B cell (primary cell): ENCODE measurements around the gene NVL. TPM values are rescaled to one million over a fixed set of nuclear protein-coding genes. Genes with fewer than 3 reads are reported as not detected.

ENCODE experiments used
- ATAC-seq: fragments of 200-7000 bp; cut with Tn5 transposase; one replicate; pipeline ENCODE4 v1.10.0; 2021; ENCODE audit warnings: low read depth, mild to moderate bottlenecking, moderate number of reproducible peaks, moderate library complexity
- CTCF ChIA-PET: fragments of 350-600 bp; sonication (Branson Sonifier 250); formaldehyde crosslinking; loops from one replicate; lab custom pipeline; 2021; ENCODE audit warnings: antibody characterized with exemption, inconsistent platforms; lab: Charles Lee
- POLR2A ChIA-PET: fragments of 350-600 bp; sonication (Branson Sonifier 250); formaldehyde crosslinking; loops from one replicate; lab custom pipeline; 2021; ENCODE audit warnings: antibody characterized with exemption; lab: Charles Lee
- DNase-seq: peaks from one replicate; pipeline ENCODE4 v3.0.0; 2013
- H2AFZ ChIP-seq: 2 replicates; pipeline ENCODE4 v1.6.1; 2012; ENCODE audit warnings: mild to moderate bottlenecking, low read depth, low read length; ENCODE audit not compliant: insufficient read depth, poor library complexity, severe bottlenecking
- H3K27ac ChIP-seq, 2 donors: 1 replicate in 1 of 2; 2 replicates in 1 of 2; pipeline ENCODE4 v1.5.1; 2012 to 2013; ENCODE audit warnings: low read length in 2 of 2, mild to moderate bottlenecking in 2 of 2, moderate library complexity in 1 of 2
- H3K27me3 ChIP-seq, 4 experiments: fragments of 200-600 bp in 1 of 4; sonication (generic) in 1 of 4; replicated peaks in 1 of 4; 1 replicate in 2 of 4; 2 replicates in 2 of 4; pipeline versions ENCODE4 v1.6.1 to v1.7.0; 2013 to 2016; ENCODE audit warnings: low read length in 3 of 4, mild to moderate bottlenecking in 2 of 4, mixed read lengths in 1 of 4, moderate library complexity in 1 of 4; ENCODE audit not compliant: insufficient read depth in 4 of 4, control insufficient read depth in 3 of 4; ENCODE audit errors: control extremely low read depth in 1 of 4
- H3K36me3 ChIP-seq, 2 experiments: replicated peaks in 1 of 2; 1 replicate in 1 of 2; 2 replicates in 1 of 2; pipeline versions ENCODE4 v1.6.1 to v1.7.1; 2013; ENCODE audit warnings: low read length in 1 of 2; ENCODE audit not compliant: insufficient read depth in 2 of 2, control insufficient read depth in 1 of 2; ENCODE audit errors: control extremely low read depth in 1 of 2, extremely low read depth in 1 of 2
- H3K4me1 ChIP-seq, 2 donors: fragments of 200-600 bp in 1 of 2; sonication (generic) in 1 of 2; 1 replicate in 1 of 2; 2 replicates in 1 of 2; pipeline versions ENCODE4 v1.5.1 to v1.6.1; 2013 to 2017; ENCODE audit warnings: low read length in 2 of 2; ENCODE audit not compliant: control insufficient read depth in 2 of 2, insufficient read depth in 2 of 2
- H3K4me2 ChIP-seq: replicated peaks from 2 replicates; pipeline ENCODE3; 2012; ENCODE audit warnings: mild to moderate bottlenecking, low read depth, low read length; ENCODE audit not compliant: poor library complexity, severe bottlenecking
- H3K4me3 ChIP-seq, 5 experiments: fragments of 200-600 bp in 1 of 5; sonication (generic) in 1 of 5; 1 replicate in 3 of 5; 2 replicates in 2 of 5; pipeline versions ENCODE4 v1.5.1 to v1.7.0; 2011 to 2016; ENCODE audit warnings: low read length in 4 of 5, mild to moderate bottlenecking in 4 of 5, low read depth in 2 of 5, control low read depth in 1 of 5, moderate library complexity in 1 of 5; ENCODE audit not compliant: insufficient read depth in 1 of 5; ENCODE audit errors: control extremely low read depth in 1 of 5, extremely low read depth in 1 of 5
- H3K79me2 ChIP-seq: fragments of 200-600 bp; sonication (generic); one replicate; pipeline ENCODE4 v1.6.0; 2016; ENCODE audit warnings: low read length; ENCODE audit not compliant: control insufficient read depth, insufficient read depth
- H3K9ac ChIP-seq: fragments of 200-600 bp; sonication (generic); 2 replicates; pipeline ENCODE4 v1.6.1; 2017; ENCODE audit warnings: mild to moderate bottlenecking, low read length, moderate library complexity
- H3K9me3 ChIP-seq, 3 donors: one replicate each; pipeline versions ENCODE4 v1.6.1 to v1.7.1; 2013; ENCODE audit warnings: low read length in 2 of 3; ENCODE audit not compliant: control insufficient read depth in 2 of 3, insufficient read depth in 1 of 3; ENCODE audit errors: control extremely low read depth in 1 of 3
- H4K20me1 ChIP-seq: 2 replicates; pipeline ENCODE4 v1.6.0; 2012; ENCODE audit warnings: mild to moderate bottlenecking, low read length; ENCODE audit not compliant: insufficient read depth, control insufficient read depth, poor library complexity, severe bottlenecking
- H3K27ac Mint-ChIP-seq: one replicate; pipeline ENCODE4 v1.8.0; 2021; ENCODE audit warnings: mixed read lengths
- H3K27me3 Mint-ChIP-seq: one replicate; pipeline ENCODE4 v1.8.0; 2021; ENCODE audit warnings: mixed read lengths
- H3K4me1 Mint-ChIP-seq: one replicate; pipeline ENCODE4 v1.8.0; 2021; ENCODE audit warnings: mixed read lengths
- H3K4me3 Mint-ChIP-seq: one replicate; pipeline ENCODE4 v1.8.0; 2021; ENCODE audit warnings: mixed read lengths
- H3K9me3 Mint-ChIP-seq: one replicate; pipeline ENCODE4 v1.8.0; 2022; ENCODE audit warnings: mixed read lengths; ENCODE audit not compliant: insufficient read depth
- EZH2 ChIP-seq: IDR thresholded peaks from 2 replicates; pipeline ENCODE4 v1.6.1; 2012; ENCODE audit warnings: borderline replicate concordance, low read depth, mild to moderate bottlenecking, moderate library complexity, low read length; ENCODE audit not compliant: insufficient read depth, poor library complexity, severe bottlenecking
- WGBS: methylation state at CpG from one replicate; pipeline ENCODE4 v1.1.5; 2013; ENCODE audit warnings: missing lambda C conversion rate; ENCODE audit not compliant: insufficient coverage; 5-methylcytosine and 5-hydroxymethylcytosine counted together
- intact Hi-C: fragments of 100-400 bp; cut with micrococcal nuclease; formaldehyde crosslinking; loops from one replicate; pipeline ENCODE4 v1.10.0; 2022
- polyA plus RNA-seq: library from polyadenylated mRNA; depleted of rRNA; stranded (reverse); fragments of >200 nt; gene quantifications from 2 replicates; pipeline ENCODE4 v1.2.3, GENCODE V29; 2012
- total RNA-seq, 2 donors: library from RNA; stranded (reverse); fragments of 120-200 nt in 1 of 2; gene quantifications; 1 replicate in 1 of 2; 2 replicates in 1 of 2; pipeline versions ENCODE4 v1.2.3 to v1.2.4, GENCODE V29; 2013 to 2022
- TF ChIP-seq, protein P1 (sequence below): fragments of 200-600 bp; IDR thresholded peaks from one replicate; pipeline ENCODE4 v1.8.0; 2022; ENCODE audit warnings: antibody characterized with exemption, mild to moderate bottlenecking

NVL gene
- total and polyA plus RNA-seq, 2 donors (not counting 1 experiment from before 2014, with no cell fraction given): 28.1 to 45.5 TPM

DNA sequence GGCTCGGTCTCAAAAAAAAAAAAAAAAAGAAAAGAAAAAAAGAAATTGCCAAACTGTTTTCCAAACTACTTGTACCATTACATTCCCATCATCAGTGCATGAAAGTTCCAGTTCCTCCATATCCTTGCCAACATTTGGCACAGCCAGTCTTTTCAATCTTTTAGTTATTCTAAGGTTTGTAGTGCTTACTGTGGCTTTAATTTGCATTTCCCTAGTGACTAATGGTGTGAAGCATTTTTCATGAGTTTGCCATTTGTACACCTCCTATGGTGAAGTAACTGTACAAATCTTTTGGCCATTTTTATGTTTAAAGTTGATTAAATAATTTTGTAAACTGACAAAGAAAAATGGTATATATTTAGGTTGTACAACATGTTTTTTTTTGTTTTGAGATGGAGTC, 76.3 kb downstream of the NVL start:
- H3K79me2 ChIP-seq: peaks cover 4% of the 10 kb centered on the region
- TF ChIP-seq, protein P1, sequence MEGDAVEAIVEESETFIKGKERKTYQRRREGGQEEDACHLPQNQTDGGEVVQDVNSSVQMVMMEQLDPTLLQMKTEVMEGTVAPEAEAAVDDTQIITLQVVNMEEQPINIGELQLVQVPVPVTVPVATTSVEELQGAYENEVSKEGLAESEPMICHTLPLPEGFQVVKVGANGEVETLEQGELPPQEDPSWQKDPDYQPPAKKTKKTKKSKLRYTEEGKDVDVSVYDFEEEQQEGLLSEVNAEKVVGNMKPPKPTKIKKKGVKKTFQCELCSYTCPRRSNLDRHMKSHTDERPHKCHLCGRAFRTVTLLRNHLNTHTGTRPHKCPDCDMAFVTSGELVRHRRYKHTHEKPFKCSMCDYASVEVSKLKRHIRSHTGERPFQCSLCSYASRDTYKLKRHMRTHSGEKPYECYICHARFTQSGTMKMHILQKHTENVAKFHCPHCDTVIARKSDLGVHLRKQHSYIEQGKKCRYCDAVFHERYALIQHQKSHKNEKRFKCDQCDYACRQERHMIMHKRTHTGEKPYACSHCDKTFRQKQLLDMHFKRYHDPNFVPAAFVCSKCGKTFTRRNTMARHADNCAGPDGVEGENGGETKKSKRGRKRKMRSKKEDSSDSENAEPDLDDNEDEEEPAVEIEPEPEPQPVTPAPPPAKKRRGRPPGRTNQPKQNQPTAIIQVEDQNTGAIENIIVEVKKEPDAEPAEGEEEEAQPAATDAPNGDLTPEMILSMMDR: no peak
- TF ChIP-seq EZH2: no peak
- intact Hi-C loops: no loop called here
- ChIA-PET CTCF (no interaction called here), POLR2A (no interaction called here)
- H3K9ac ChIP-seq: no peak overlapping the region
- no peak overlapping the region for H3K27ac Mint-ChIP-seq
- H3K4me3 Mint-ChIP-seq: no peak overlapping the region
- peaks cover 3% of the 10 kb centered on the region for H3K4me1 Mint-ChIP-seq
- ATAC-seq (no peak), DNase-seq (no peak)
- H4K20me1 ChIP-seq: no peaks in the 10 kb centered on the region
- no peaks in the 10 kb centered on the region for H3K9me3 ChIP-seq
- no peaks in the 10 kb centered on the region for H3K9me3 Mint-ChIP-seq
- no peaks in the 10 kb centered on the region for H3K27me3 ChIP-seq
- no peak overlapping the region for H2AFZ ChIP-seq
- no peak overlapping the region for H3K27ac ChIP-seq
- H3K4me1 ChIP-seq: no peaks in the 10 kb centered on the region
- H3K4me2 ChIP-seq: no peak overlapping the region
- H3K27me3 Mint-ChIP-seq: no peaks in the 10 kb centered on the region
- H3K36me3 ChIP-seq: peaks cover 1 to 12% of the 10 kb centered on the region in 2 experiments
- WGBS: no CpG with 5 or more reads among the region's 1 CpG
- no peak overlapping the region for H3K4me3 ChIP-seq

DNA sequence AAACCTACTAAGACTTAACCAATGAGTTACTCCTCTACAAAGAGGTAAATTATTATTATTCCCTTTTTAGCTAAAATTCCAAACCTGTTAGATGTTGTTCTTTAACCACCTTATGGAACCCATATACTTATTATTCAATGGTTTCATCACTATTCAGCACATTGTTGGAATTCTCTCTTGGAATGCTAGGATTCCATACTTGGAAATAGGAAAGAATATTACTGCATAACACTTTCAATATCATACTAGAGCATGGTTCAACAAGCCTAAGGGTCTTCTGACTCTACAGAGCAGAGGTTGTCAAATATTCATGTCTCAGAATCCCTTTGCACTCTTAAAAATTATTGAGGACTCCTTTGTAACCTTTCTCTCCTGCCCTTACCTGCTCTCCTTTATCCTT, 77.5 kb downstream of the NVL start:
- TF ChIP-seq, protein P1: no peak
- no peak for TF ChIP-seq EZH2
- Histone ChIP-seq H4K20me1 (no peaks in the 10 kb centered on the region), H2AFZ (no peak overlapping the region), H3K4me3 (no peak overlapping the region), H3K27me3 (no peaks in the 10 kb centered on the region), H3K4me2 (no peak overlapping the region), H3K9me3 (no peaks in the 10 kb centered on the region), H3K4me1 (no peaks in the 10 kb centered on the region), H3K27ac (no peak overlapping the region), H3K36me3 (peaks cover 5 to 12% of the 10 kb centered on the region in 2 experiments), H3K79me2 (peaks cover 4% of the 10 kb centered on the region), H3K9ac (no peak overlapping the region)
- CTCF ChIA-PET: no interaction called here
- peaks cover 7% of the 10 kb centered on the region for H3K4me1 Mint-ChIP-seq
- POLR2A ChIA-PET: no interaction called here
- ATAC-seq (no peak), DNase-seq (no peak)
- intact Hi-C loops: no loop called here
- H3K9me3 Mint-ChIP-seq: no peaks in the 10 kb centered on the region
- H3K27ac Mint-ChIP-seq: no peak overlapping the region
- no peaks in the 10 kb centered on the region for H3K27me3 Mint-ChIP-seq
- H3K4me3 Mint-ChIP-seq: no peak overlapping the region
